Bronchial epithelial cell (primary cell): Measurements from ENCODE around the gene MEST. TPM values are rescaled to one million over a fixed set of nuclear protein-coding genes. Genes with fewer than 3 reads are reported as not detected.

ENCODE experiments used
- DNase-seq: peaks from one replicate; pipeline ENCODE4 v3.0.0-alpha.2; 2010; ENCODE audit warnings: low read depth
- FAIRE-seq: peaks from 2 replicates; lab custom pipeline; 2011; peaks lifted over from hg19 to GRCh38; lab: Jason Lieb, UNC
- H3K27me3 ChIP-seq: 2 replicates; pipeline ENCODE4 v1.5.1; 2011; ENCODE audit warnings: low read length; ENCODE audit not compliant: control insufficient read depth, insufficient read depth
- H3K36me3 ChIP-seq: 2 replicates; pipeline ENCODE4 v1.5.1; 2011; ENCODE audit warnings: low read length; ENCODE audit not compliant: control insufficient read depth, insufficient read depth
- H3K4me3 ChIP-seq: 2 replicates; pipeline ENCODE4 v1.5.1; 2011; ENCODE audit warnings: mild to moderate bottlenecking, low read depth, low read length, control low read depth
- CTCF ChIP-seq: IDR thresholded peaks from 2 replicates; pipeline ENCODE4 v1.5.1; 2011; ENCODE audit warnings: mild to moderate bottlenecking, moderate library complexity, low read length, control low read depth, inconsistent platforms; ENCODE audit not compliant: insufficient read depth, severe bottlenecking
- total RNA-seq: library from RNA; depleted of rRNA; stranded (reverse); fragments of >200 nt; gene quantifications from 2 replicates; pipeline ENCODE4 v1.2.1, GENCODE V29; 2014

MEST gene
- total RNA-seq, 1 donor from 2014 or later: 11.8 TPM

DNA sequence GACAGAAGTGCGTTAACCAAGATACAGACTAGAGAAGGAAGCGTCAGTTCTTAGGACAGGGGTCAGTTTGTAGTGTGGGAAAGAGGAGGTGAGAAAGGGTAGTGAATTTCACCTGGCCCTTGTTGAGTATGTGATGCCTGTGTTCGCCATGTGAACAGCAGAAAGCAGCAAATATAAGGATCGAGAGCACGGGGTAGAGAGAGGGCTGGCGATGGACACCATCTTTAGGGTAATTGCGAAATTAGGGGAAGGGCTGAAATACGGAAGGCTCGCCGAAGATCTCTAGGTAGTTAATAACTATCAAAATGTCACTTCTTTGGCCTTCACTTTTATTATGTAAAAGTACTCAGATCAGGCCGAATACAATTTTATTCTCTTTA lies 6.2 kb upstream of the MEST start:
- no peak for DNase-seq
- Histone ChIP-seq H3K27me3 (no peaks in the 10 kb centered on the region), H3K36me3 (no peaks in the 10 kb centered on the region), H3K4me3 (peak overlapping the region; percentile 47)
- no peak for FAIRE-seq
- TF ChIP-seq CTCF: no peak

DNA sequence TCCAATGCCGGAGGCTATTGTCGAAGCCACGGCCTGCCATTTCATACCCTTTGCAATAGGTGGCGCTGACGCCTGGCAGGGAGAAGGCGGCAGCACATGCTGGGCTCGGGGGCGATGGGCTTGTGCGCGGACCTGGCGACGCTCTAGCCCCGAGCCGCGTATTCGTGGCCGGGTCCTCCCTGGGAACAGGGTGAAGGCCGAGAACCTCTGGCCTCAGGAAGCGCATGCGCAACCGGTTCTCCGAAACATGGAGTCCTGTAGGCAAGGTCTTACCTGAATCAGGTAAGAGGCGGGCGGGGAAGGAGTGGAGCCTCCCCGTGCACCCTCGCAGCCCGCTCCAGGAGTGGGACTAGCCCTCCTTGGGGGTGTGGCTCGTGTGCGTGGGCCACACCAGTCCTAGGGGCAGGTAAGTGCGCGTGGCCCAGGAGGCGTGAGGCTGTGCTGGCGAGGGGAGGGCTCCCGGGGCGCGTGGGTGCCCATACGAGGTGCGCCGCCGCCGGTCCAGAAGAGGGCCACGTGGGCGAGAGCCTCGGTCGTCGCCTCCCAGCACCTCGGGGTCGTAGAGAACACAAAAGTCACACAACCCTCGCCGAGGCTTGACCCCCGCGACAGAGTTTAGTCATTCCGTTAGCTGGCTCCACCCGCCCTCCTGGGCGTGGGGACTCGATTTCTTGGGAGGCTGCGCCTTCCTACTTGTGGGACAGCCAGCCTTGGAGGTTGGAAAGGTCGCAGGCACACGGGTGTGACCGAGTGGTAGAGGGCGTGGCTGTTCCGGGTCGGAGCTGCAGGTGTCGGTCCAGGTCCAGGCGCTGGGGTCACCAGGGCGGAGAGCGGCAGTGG lies 5.6 kb upstream of the MEST start:
- Histone ChIP-seq H3K4me3 (peak overlapping the region; percentile 47), H3K27me3 (no peaks in the 10 kb centered on the region), H3K36me3 (no peaks in the 10 kb centered on the region)
- TF ChIP-seq CTCF: peak; percentile 73
- FAIRE-seq: no peak
- peak; percentile 52 for DNase-seq

GRCh38 chr7:130486954-130487436 lies 4.9 kb upstream of the MEST start:
- H3K36me3 ChIP-seq: no peaks in the 10 kb centered on the region
- TF ChIP-seq CTCF: no peak
- peak; percentile 68 for DNase-seq
- H3K4me3 ChIP-seq: peak overlapping the region; percentile 47
- FAIRE-seq: no peak
- no peaks in the 10 kb centered on the region for H3K27me3 ChIP-seq

- no peak for TF ChIP-seq CTCF
- Histone ChIP-seq H3K4me3 (no peak overlapping the region), H3K36me3 (no peaks in the 10 kb centered on the region), H3K27me3 (no peaks in the 10 kb centered on the region)
- FAIRE-seq (no peak), DNase-seq (no peak)
Measured at GRCh38 chr7:130488392-130489139, 3.3 kb upstream of the MEST start.

- no peaks in the 10 kb centered on the region for H3K36me3 ChIP-seq
- no peak for DNase-seq
- no peak for FAIRE-seq
- no peaks in the 10 kb centered on the region for H3K27me3 ChIP-seq
- no peak overlapping the region for H3K4me3 ChIP-seq
- no peak for TF ChIP-seq CTCF
Measured at GRCh38 chr7:130489140-130489983, 2.5 kb upstream of the MEST start.
